Measurements from ENCODE around the gene LEF1. TPM values are rescaled to one million over a fixed set of nuclear protein-coding genes. Genes with fewer than 3 reads are reported as not detected.

LEF1 gene
- total and polyA plus RNA-seq, 8 donors, result 0.81 to 11.0 (median 3.0) TPM; not detected in 2

DNA sequence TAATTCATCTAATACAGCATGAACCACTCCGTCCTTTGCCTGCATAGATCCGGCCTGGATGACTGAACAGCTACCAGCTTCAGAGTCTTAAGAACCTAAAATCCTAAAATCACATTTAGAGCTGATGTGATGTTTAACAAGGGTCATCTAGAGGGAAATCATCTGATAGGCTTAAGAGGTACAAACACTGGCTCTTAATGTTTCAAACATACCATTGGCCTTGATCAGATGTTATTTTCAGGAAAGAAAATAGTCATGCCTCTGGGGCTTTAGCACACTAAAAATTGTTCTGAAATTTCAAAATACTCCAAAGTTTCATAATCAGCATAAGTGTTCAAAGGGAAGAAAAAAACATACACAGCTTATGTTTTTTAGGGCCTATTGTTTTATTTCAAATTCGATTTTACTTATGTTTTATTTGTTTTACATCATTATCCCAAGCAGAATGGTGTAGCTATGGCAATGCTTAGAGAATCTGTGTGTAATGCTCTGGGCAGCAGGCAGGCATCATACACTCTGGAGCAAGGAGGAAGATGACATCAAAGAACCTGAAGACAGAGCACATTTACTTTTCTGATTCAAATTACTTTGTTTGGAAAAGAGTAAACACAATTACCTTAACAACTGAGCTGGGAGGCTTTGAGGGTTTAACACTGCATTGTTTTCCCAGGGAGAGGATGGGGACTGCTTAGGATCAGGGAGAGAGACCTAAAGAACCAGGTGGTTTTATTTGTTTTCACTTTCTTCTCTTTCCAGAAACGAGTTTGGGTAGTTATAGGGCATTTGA is 25.3 kb upstream of the LEF1 start:
- H3K4me1 ChIP-seq, result no peaks in the 10 kb centered on the region
- H3K36me3 ChIP-seq, result no peaks in the 10 kb centered on the region
- no peak for DNase-seq
- TF ChIP-seq POLR2A (IDR thresholded peaks at IDR 0.05) (no peak), EP300 (IDR thresholded peaks at IDR 0.05) (no peak), POLR2AphosphoS5 (IDR thresholded peaks at IDR 0.05) (no peak)
- TF ChIP-seq, protein P1, sequence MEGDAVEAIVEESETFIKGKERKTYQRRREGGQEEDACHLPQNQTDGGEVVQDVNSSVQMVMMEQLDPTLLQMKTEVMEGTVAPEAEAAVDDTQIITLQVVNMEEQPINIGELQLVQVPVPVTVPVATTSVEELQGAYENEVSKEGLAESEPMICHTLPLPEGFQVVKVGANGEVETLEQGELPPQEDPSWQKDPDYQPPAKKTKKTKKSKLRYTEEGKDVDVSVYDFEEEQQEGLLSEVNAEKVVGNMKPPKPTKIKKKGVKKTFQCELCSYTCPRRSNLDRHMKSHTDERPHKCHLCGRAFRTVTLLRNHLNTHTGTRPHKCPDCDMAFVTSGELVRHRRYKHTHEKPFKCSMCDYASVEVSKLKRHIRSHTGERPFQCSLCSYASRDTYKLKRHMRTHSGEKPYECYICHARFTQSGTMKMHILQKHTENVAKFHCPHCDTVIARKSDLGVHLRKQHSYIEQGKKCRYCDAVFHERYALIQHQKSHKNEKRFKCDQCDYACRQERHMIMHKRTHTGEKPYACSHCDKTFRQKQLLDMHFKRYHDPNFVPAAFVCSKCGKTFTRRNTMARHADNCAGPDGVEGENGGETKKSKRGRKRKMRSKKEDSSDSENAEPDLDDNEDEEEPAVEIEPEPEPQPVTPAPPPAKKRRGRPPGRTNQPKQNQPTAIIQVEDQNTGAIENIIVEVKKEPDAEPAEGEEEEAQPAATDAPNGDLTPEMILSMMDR (IDR thresholded peaks at IDR 0.05), result no peak
- no peak overlapping the region for H3K4me3 ChIP-seq
- H3K9me3 ChIP-seq, result no peaks in the 10 kb centered on the region
- H3K27me3 ChIP-seq, result peaks cover 0 to 4% (median 0%) of the 10 kb centered on the region in 3 donors
- 46 to 54% (median 48%) methylated on average over 4 of the region's 4 CpGs for WGBS, 5 donors
- intact Hi-C loops (cut with DNase I; ENCODE audit: low total_unique reads), result no loop called here
- H3K27ac ChIP-seq, result no peak overlapping the region

DNA sequence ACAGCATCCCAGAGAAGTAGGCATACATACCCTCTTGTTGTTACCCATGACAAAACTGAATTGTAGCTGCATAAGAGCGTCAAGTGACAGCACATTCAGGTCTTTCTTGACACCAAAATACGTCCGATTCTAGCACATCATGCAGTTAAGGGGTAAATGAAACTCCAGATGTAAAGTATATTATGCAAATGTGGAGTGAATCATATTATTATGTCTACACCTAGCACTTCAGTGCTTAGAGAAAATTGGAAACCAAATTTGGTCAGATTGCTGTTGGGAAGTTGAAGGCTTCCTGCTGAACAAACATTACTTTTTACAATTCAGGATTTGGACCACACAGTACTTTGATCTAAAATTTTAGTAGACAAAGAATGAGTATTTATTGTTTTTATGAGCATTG is 24.2 kb upstream of the LEF1 start:
- no peaks in the 10 kb centered on the region for H3K4me1 ChIP-seq
- H3K27me3 ChIP-seq, result peaks cover 0 to 4% (median 0%) of the 10 kb centered on the region in 3 donors
- TF ChIP-seq, protein P1 (IDR thresholded peaks at IDR 0.05), result no peak
- TF ChIP-seq POLR2AphosphoS5 (IDR thresholded peaks at IDR 0.05) (no peak), EP300 (IDR thresholded peaks at IDR 0.05) (no peak), POLR2A (IDR thresholded peaks at IDR 0.05) (no peak)
- intact Hi-C loops (cut with DNase I; ENCODE audit: low total_unique reads), result no loop called here
- no peak for DNase-seq
- no peak overlapping the region for H3K27ac ChIP-seq
- H3K36me3 ChIP-seq, result no peaks in the 10 kb centered on the region
- WGBS, 5 donors, result 87 to 96% (median 89%) methylated on average over 3 of the region's 3 CpGs
- no peaks in the 10 kb centered on the region for H3K9me3 ChIP-seq
- H3K4me3 ChIP-seq, result no peak overlapping the region

DNA sequence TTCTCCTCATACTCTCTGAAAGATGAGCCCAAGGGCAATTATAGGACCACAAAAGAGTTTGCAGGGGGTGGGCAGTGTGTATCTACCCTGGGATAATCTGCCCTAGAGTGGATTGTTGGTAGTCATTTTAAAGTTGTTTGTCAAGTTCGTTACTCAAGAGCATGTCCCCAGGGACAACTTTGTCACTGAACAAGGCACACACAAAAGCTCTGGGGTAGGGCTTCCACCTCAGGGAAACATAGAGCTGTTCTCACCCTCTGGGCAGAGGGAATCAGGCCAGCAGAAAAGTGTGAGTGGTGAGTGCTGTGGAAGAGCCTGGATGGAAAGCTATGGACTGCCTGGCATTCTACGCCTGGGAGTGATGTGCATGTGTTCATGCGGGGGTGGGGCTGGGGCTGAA is 23.3 kb upstream of the LEF1 start:
- WGBS, 5 donors, result 68 to 85% (median 71%) methylated on average over 3 of the region's 3 CpGs
- no peak for DNase-seq
- Histone ChIP-seq H3K27me3 (peaks cover 0 to 4% (median 0%) of the 10 kb centered on the region in 3 donors), H3K4me3 (no peak overlapping the region), H3K36me3 (no peaks in the 10 kb centered on the region), H3K27ac (no peak overlapping the region), H3K4me1 (no peaks in the 10 kb centered on the region), H3K9me3 (no peaks in the 10 kb centered on the region)
- no peak for TF ChIP-seq POLR2A (IDR thresholded peaks at IDR 0.05)
- TF ChIP-seq EP300 (IDR thresholded peaks at IDR 0.05), result no peak
- TF ChIP-seq POLR2AphosphoS5 (IDR thresholded peaks at IDR 0.05), result no peak
- TF ChIP-seq, protein P1 (IDR thresholded peaks at IDR 0.05), result no peak
- intact Hi-C loops (cut with DNase I; ENCODE audit: low total_unique reads), result no loop called here

DNA sequence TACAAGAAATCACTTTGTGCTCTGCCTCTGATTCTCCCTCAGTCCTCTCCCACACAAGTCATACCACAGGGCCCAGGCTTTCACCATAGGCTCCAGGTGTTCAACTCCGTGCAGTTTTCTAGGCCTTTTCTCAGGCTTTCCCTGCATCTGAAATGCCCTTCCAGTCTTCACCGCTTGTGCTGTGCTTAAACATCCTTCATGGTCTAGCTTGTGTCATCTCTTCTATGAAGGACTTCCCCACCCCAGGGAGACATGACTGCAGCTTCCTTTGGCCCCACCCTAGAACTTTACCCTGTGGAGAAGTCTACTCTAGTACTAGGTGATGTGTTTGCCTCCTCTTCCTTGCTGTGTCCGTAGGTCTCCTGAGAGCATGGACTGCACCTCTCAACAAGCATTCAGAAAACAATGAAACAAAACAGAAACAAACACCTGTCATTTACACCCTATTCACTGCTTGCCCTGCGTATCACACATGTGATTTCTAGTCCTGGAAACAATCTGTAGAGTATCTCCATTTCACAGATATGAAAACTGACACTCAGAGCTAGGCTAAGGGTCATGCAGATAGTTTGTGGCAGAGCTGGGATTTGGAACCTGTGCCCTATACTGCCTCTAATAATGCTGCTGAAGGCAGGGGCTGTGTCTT is 22.7 kb upstream of the LEF1 start:
- H3K4me3 ChIP-seq, result no peak overlapping the region
- no peaks in the 10 kb centered on the region for H3K9me3 ChIP-seq
- intact Hi-C loops (cut with DNase I; ENCODE audit: low total_unique reads), result no loop called here
- H3K36me3 ChIP-seq, result no peaks in the 10 kb centered on the region
- H3K4me1 ChIP-seq, result no peaks in the 10 kb centered on the region
- H3K27me3 ChIP-seq, result peaks cover 0 to 4% (median 0%) of the 10 kb centered on the region in 3 donors
- no peak for DNase-seq
- no peak for TF ChIP-seq POLR2A (IDR thresholded peaks at IDR 0.05)
- no peak overlapping the region for H3K27ac ChIP-seq
- 90 to 98% (median 92%) methylated on average over 4 of the region's 4 CpGs for WGBS, 5 donors

Measured in stomach (tissue), 9 donors.